NCI-H1930 (cell line): ENCODE data around the gene DPH2.

ENCODE experiments used
- DNase-seq, 2 experiments: peaks; one replicate each; lab custom pipeline; 2025; lab: John Stamatoyannopoulos, UW

The DPH2 gene

DNA sequence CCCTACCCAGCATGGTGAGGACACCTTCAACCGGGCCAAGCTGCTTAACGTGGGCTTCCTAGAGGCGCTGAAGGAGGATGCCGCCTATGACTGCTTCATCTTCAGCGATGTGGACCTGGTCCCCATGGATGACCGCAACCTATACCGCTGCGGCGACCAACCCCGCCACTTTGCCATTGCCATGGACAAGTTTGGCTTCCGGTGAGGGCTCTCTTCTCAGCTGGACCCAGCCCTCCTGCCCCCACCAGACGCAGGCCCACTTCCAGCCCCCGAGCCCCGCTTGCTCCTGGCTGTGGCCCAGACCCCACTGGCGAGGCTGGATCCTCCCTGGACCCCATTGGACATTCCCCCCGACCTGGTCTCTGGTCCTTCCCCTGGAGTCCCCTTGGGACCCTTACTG lies 15.0 kb downstream of the DPH2 start:
- no peak for DNase-seq

- DNase-seq = no peak
Measured at GRCh38 chr1:43985984-43986595, 16.3 kb downstream of the DPH2 start.

DNA sequence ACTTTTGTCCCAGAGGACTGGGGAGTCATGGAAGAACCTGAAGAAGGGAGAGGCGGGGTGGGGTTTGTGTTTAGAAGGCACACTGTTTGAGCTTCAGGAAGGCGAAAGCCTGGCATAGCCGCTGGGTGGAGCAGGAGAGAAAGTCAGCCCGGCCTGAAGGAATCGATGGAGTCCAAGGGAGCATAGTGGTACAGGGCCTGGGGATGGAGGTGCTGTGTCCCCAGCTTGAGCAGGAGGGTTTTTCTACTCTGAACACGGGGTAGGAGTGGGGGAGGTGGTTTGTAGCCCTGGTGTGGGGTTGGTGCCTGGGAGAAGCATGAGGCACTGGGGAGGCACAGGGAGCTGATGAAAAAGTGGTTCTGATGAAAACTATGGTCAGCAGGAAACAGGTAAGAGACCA lies 16.9 kb downstream of the DPH2 start:
- DNase-seq = no peak

GRCh38 chr1:43987159-43987902 lies 17.5 kb downstream of the DPH2 start:
- DNase-seq = no peak

- DNase-seq = no peak
Measured at GRCh38 chr1:43990271-43991199, 20.7 kb downstream of the DPH2 start.

GRCh38 chr1:43991200-43991475 lies 21.3 kb downstream of the DPH2 start:
- DNase-seq = no peak

GRCh38 chr1:43991476-43992231 lies 21.8 kb downstream of the DPH2 start, which contains the start of gene CCDC24:
CCDC24 (plus strand) TSS chr1:43991599; CDS start chr1:43991879, 280 bp downstream.
- peak; percentile 67 to 74 for DNase-seq

DNA sequence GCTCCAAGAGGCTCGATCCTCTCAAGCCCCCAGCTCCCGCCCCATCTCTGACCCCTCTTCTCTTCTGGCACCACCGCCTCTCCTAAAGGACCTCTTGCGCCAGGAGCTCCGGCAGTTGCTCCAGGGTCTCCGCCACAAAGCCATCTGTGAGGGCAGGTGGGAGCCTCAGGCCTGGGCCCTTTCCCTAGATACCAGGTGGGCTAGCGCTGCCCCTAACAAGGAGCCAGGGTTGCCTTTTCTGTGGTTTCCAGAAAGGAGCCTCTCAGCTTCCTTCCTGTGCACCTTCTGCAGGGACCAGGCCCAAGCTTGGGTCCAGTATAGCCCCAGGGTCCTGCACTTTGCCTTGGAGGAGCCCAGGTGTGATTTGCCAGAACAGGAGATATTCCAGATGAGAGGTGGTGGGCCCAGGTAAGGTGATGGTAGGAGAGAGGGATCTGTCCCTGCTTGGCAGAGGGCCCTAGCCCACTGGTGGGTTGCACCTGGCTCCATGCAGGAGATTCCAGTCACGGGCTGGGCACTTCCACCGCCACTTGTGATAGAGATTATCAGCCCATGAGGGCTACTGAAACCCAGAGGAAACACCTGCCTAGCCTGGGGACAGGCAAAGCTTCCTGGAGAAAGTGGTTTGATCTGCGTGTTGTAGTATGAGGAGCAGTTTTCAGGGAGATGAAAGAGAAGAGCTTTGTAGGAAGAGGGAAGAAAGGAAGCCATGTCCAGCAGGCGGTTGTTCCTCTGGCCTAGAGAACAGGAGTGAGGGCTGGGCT lies 22.6 kb downstream of the DPH2 start:
- no peak for DNase-seq

DNA sequence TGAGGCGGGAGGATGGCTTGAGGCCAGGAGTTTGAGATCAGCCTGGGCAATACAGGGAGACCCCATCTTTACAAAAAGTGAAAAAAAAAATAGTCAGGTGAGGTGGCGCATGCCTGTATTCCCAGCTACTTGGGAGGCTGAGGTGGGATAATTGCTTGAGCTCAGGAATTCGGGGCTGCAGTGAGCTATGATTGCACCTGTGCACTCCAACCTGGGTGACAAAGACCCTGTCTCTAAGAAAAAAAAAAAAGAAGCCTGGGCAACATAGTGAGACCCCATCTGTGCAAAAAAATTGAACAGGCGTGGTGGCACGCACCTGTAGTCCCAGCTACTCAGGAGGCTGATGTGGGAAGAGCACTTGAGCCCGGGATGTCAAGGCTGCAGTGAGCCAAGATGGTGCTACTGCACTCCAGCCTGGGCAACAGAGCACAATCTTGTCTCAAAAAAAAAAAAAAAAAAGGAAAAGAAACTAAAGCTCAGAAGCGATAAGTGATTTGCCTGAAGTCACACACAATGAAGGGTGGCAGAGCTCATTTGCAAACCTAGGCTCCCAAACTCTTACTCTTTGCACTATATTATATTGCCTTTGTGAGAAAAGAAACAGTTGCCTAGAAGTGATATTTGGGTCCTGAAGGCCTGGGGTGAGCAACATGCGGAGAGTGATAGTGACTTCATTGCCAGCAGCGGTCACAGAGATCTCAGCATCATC lies 23.6 kb downstream of the DPH2 start:
- DNase-seq = no peak

DNA sequence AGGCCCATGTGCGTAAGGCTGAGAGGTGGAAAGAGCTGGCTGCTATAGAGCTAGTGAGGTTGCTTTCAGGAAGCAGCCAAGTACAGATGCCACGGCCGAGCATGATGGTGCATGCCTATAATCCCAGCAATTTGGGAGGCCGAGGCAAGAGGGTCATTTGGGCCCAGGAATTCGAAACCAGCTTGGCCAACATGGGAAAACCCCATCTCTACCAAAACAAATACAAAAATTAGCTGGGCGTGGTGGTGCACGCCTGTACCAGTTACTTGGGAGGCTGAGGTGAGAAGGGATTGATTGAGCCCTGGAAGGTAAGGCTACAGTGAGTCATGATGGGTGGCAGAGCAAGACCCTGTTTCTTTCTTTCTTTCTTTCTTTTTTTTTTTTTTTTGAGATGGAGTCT lies 24.3 kb downstream of the DPH2 start:
- no peak for DNase-seq

DNA sequence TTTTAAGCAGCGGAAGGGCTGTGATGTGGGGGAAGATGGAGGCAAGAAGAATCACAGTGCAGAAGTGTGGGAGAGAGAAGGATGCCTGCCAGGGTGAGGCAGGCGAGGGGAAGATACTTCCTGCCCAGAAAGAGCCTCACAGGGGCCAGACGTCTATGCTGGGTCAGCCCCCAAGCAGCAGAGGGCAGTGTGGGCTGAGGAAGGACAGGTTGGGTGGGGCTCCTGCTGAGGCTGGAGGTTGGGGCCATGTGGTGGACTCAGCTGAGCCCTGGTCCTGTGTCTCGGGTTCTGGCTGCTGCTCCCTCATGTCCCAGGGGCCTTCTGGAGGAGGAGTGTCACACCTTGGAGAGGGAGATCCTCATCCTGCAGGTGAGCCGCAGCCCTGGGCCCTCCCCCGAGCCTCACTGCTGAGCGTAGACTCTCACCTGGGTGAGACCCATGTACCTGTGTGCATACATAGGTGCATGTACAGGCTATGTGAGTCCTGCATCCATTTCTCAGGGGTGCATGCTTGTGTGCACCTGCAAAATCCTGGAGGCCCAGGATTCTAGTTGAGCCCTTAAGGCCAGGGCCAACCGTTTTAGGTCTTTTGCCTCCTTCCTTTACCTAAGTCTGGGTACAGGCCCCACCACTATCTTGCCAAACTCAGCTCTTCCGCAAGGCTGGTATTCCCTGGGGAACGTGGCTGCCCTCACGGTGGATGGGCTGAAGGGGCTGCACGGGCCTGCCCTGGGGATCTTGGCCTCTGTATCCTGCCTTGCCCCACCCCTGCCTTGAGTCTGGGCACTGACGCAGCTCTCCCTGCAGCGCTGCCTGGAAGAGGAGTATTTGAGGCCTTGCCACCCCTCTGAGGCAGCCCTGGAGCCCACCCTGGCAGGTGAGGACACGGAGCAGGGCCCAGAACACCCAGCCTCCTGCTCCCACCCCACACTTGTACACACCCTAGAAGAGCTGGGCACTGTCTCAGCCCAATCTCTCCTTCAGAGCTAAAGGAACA lies 25.3 kb downstream of the DPH2 start:
- DNase-seq = peak in 1 of 2 experiments; percentile 17

DNA sequence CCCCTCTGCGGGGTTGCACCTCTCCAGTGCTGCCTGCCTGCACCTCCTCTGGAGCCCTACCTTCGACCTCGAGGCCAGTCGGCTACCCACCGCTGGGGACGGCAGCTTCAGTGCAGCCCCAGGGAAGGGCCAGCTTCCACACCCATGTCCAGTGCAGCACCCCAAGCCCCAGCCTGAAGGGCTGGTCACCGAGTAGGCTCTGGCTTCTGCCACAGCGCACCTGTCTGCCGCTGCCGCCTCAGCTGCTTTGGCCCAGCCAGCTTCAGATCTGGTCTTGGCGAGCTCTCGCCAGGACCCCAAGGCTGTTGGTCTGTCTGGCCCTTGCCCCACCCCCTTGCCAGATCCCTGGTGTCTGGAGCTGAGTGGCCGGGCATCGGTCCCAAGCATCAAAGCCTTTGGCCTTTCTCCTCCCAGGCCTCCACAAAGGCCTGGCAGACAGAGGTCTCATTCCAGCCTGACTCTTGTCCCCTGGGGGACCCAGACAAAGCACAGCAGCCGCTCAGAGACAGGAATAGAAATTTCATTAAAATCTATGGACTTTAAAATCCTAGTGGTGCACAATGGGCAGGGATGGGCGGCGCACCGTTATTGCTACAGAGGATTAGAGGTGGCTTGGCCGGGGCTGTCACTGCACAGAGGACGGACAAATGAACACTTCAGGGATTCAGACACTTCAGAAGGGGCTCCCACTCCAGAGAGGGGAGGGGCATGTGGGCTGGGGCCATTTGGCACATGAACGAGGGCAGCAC lies 26.3 kb downstream of the DPH2 start:
- DNase-seq = no peak

- DNase-seq = no peak
Measured at GRCh38 chr1:43996733-43997115, 26.9 kb downstream of the DPH2 start.

GRCh38 chr1:43997295-43997999 lies 27.6 kb downstream of the DPH2 start:
- DNase-seq = no peak

- no peak for DNase-seq
Measured at GRCh38 chr1:43998000-43998378, 28.2 kb downstream of the DPH2 start.

GRCh38 chr1:43999455-43999854 lies 29.6 kb downstream of the DPH2 start:
- DNase-seq = no peak

DNA sequence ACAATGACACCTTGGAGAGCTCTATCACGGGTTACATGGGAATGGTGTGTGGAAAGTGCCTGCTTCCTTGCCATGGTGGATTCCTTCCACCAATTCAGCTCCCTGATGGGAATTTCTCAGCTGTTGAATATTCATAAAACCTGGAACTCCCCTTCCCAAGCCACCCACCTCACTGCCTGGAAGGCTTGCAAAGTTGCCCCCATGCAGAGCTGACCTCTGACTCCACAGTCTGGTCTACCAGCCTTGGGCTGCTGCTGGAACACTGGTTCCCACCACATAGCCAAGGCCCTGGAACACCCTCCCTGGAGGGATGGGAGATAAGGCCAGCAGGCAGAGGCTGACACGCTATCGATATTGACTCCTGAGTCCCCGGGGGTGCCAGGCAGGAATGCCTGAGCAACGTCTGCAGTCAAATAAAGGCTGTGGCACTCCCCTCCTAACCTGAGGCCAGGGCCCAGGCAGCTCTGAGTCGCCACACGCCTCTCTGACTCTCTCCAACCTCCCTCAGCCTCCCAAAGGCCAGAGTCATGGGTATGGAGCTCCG lies 30.4 kb downstream of the DPH2 start:
- DNase-seq = no peak

- no peak for DNase-seq
Measured at GRCh38 chr1:44002165-44002564, 32.4 kb downstream of the DPH2 start.
